Activated naive CD4-positive, alpha-beta T cell treated with anti-CD3 and anti-CD28 coated beads for 36 hours (primary cell): ENCODE measurements around the gene OSBP2. TPM values are rescaled to one million over a fixed set of nuclear protein-coding genes. Genes with fewer than 3 reads are reported as not detected.

Experiments used
- CTCF ChIA-PET: fragments of 350-600 bp; sonication (Branson Sonifier 250); formaldehyde crosslinking; loops from one replicate; lab custom pipeline; 2021; ENCODE audit warnings: antibody characterized with exemption; lab: Charles Lee
- DNase-seq: peaks from one replicate; pipeline ENCODE4 v3.0.0-alpha.2; 2020
- H3K27ac Mint-ChIP-seq: one replicate; pipeline ENCODE4 v1.8.0; 2021; ENCODE audit warnings: mild to moderate bottlenecking, mixed read lengths
- H3K27me3 Mint-ChIP-seq: one replicate; pipeline ENCODE4 v1.8.0; 2021; ENCODE audit warnings: low read depth, mixed read lengths
- H3K36me3 Mint-ChIP-seq: one replicate; pipeline ENCODE4 v1.8.0; 2021; ENCODE audit warnings: low read depth, mixed read lengths
- H3K4me1 Mint-ChIP-seq: one replicate; pipeline ENCODE4 v1.8.0; 2021; ENCODE audit warnings: low read depth, mixed read lengths
- H3K4me3 Mint-ChIP-seq: one replicate; pipeline ENCODE4 v1.8.0; 2021; ENCODE audit warnings: mild to moderate bottlenecking, moderate library complexity, mixed read lengths
- H3K9me3 Mint-ChIP-seq: one replicate; pipeline ENCODE4 v1.8.0; 2021; ENCODE audit warnings: mixed read lengths
- intact Hi-C: fragments of 100-400 bp; cut with micrococcal nuclease; formaldehyde crosslinking; loops from one replicate; pipeline ENCODE4 v1.15.1; 2023
- total RNA-seq, 2 experiments: library from RNA; stranded (reverse); gene quantifications; one replicate each; pipeline ENCODE4 v1.2.3, GENCODE V29; 2021

OSBP2 gene
- total RNA-seq, 2 experiments from 2014 or later: 0.81 to 0.89 TPM

DNA sequence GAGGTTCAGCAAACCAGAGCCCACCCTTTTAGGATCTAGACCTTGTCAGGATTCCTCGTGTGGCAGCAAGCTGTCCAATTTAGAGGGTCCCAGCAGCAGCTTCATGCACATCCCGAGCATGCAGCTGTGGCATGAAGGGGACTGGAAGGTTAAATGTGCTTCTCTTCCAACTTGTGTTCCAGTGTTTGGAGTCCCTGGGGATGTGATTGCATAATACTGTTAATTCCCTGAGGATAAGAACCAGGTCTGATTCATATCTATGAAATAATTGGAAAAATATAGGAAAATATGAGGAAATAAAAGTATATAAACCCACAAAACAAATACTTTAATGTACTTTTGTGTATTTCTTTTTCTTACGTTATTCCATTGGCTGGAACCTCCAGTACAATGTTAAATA, 143.4 kb downstream of the OSBP2 start:
- Mint-ChIP-seq H3K36me3 (no peaks in the 10 kb centered on the region), H3K4me3 (no peak overlapping the region), H3K9me3 (peaks cover 2% of the 10 kb centered on the region), H3K27ac (no peak overlapping the region), H3K4me1 (no peaks in the 10 kb centered on the region), H3K27me3 (no peaks in the 10 kb centered on the region)
- DNase-seq: no peak
- CTCF ChIA-PET: no interaction called here
- intact Hi-C loops: no loop called here

- H3K27me3 Mint-ChIP-seq: no peaks in the 10 kb centered on the region
- intact Hi-C loops: no loop called here
- no peaks in the 10 kb centered on the region for H3K36me3 Mint-ChIP-seq
- H3K4me3 Mint-ChIP-seq: no peak overlapping the region
- no peaks in the 10 kb centered on the region for H3K4me1 Mint-ChIP-seq
- no peak for DNase-seq
- H3K9me3 Mint-ChIP-seq: peaks cover 2% of the 10 kb centered on the region
- H3K27ac Mint-ChIP-seq: no peak overlapping the region
- CTCF ChIA-PET: interaction anchor here (0.6 kb wide), 1 partner anchor 207 kb away, joined by 4 read pairs; no protein-coding TSS in a partner anchor
Observed at GRCh38 chr22:30841273-30841672, 146.6 kb downstream of the OSBP2 start.

GRCh38 chr22:30843245-30843644, 148.6 kb downstream of the OSBP2 start:
- H3K4me1 Mint-ChIP-seq: no peaks in the 10 kb centered on the region
- DNase-seq: no peak
- no peaks in the 10 kb centered on the region for H3K27me3 Mint-ChIP-seq
- no peaks in the 10 kb centered on the region for H3K36me3 Mint-ChIP-seq
- peaks cover 4% of the 10 kb centered on the region for H3K9me3 Mint-ChIP-seq
- intact Hi-C loops: no loop called here
- no peak overlapping the region for H3K27ac Mint-ChIP-seq
- CTCF ChIA-PET: no interaction called here
- H3K4me3 Mint-ChIP-seq: no peak overlapping the region

DNA sequence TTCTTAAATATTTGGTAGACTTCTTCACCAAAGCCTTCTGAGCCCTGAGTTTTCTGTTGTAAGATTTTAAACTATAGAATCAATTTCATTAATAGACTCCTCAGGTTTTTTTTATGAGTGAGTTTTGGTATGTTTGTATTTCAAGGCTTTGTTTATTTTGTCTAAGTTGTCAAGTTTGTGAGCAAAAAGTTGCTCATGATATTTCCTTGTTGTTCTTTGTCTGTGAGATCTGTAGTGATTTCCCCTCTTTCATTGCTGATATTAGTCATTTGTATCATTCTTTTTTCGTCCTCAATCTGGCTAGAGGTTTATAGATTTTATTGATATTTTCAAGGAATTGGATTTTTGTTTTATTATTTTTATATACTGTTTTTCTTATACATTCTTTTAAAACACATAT, 152.9 kb downstream of the OSBP2 start:
- CTCF ChIA-PET: no interaction called here
- no peak overlapping the region for H3K27ac Mint-ChIP-seq
- H3K4me3 Mint-ChIP-seq: no peak overlapping the region
- no peaks in the 10 kb centered on the region for H3K27me3 Mint-ChIP-seq
- peaks cover 2% of the 10 kb centered on the region for H3K9me3 Mint-ChIP-seq
- intact Hi-C loops: no loop called here
- DNase-seq: no peak
- no peaks in the 10 kb centered on the region for H3K36me3 Mint-ChIP-seq
- H3K4me1 Mint-ChIP-seq: no peaks in the 10 kb centered on the region

GRCh38 chr22:30855266-30855665, 160.6 kb downstream of the OSBP2 start:
- Mint-ChIP-seq H3K4me3 (no peak overlapping the region), H3K4me1 (no peaks in the 10 kb centered on the region), H3K9me3 (peaks cover 9% of the 10 kb centered on the region), H3K27me3 (peaks cover 3% of the 10 kb centered on the region), H3K27ac (no peak overlapping the region), H3K36me3 (peaks cover 3% of the 10 kb centered on the region)
- CTCF ChIA-PET: no interaction called here
- intact Hi-C loops: no loop called here
- no peak for DNase-seq

DNA sequence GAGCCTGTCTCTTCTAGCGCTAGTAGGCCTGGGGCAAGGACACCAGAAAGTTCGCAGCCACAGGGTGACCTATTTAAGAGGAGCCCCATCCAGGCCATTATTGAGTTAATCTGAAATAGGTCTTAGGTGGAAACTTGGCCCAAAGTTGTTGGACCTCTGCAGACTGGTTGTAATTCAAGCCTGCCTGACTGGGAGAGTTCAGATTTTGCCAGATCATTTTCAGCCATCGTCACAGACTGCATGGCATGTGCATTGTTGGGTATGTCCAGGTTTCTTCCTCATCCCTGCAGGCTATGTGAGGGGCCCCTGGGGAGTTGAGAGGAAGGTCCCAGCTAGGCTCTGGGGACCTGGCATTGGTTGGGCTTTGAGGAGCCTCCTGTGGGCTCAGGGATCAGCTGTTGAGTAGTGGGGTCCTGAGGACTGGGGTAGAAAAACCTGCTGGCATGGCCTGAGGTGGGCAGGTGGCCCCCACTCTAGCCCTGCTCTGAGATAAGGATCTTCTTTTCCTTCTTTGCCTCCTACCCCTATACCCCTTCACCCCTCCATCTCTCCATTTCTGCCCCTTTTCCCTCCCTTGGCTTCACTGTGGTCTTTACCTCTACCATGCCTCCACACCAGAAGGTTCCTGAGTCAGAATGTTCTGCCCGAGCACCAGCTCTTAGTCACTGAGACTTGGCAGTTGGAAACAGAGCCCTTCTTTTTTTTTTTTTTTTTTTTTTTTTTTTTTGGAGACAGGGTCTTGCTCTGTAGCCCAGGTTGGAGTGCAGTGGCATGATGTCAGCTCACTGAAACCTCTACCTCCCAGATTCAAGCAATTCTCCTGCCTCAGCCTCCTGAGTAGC, 161.2 kb downstream of the OSBP2 start:
- intact Hi-C loops: no loop called here
- no peak overlapping the region for H3K27ac Mint-ChIP-seq
- no peak overlapping the region for H3K4me3 Mint-ChIP-seq
- peaks cover 9% of the 10 kb centered on the region for H3K9me3 Mint-ChIP-seq
- CTCF ChIA-PET: no interaction called here
- peaks cover 3% of the 10 kb centered on the region for H3K36me3 Mint-ChIP-seq
- H3K27me3 Mint-ChIP-seq: peaks cover 3% of the 10 kb centered on the region
- DNase-seq: no peak
- H3K4me1 Mint-ChIP-seq: no peaks in the 10 kb centered on the region

DNA sequence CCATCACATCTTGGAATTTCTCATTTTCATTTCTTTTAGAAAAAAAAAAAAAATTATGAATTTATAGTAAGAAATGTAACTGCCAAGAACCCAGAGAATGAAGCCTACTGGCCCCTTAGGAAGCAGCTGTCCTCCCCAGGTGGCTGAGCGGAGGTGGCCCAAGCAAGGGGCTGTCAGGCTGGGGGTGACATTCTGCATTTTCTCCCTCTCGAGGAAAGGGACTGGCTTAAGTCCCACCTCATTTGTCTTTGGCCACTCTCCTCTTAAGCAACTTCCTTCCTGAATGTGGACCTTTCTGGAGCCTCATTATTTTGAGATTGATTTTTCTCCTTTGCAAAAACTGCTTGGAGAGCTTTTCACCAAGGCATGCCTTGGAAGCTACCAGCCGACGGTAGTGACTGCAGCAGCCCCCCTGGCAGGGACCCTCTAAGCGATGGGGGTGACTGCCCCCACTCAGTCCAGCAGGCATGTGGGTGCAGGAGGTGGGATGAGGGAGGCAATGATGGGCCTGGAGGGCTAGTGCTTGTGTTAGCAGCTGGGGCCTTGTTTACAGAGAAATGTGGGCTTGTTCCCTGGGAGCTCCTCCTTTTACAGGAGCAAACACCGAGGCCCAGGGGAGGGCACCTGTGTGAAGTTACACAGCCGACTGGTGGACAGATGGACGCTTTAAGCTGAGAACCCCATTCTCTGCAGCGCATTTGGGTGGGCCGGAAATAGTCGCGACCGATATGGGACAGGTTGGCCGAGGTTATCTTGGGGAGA, 162.2 kb downstream of the OSBP2 start:
- no peak for DNase-seq
- Mint-ChIP-seq H3K27ac (no peak overlapping the region), H3K4me1 (no peaks in the 10 kb centered on the region), H3K36me3 (peaks cover 3% of the 10 kb centered on the region), H3K27me3 (peaks cover 3% of the 10 kb centered on the region), H3K4me3 (no peak overlapping the region), H3K9me3 (peaks cover 9% of the 10 kb centered on the region)
- intact Hi-C loops: no loop called here
- CTCF ChIA-PET: interaction anchor here (0.6 kb wide), 1 partner anchor 63 kb away, joined by 6 read pairs; no protein-coding TSS in a partner anchor

GRCh38 chr22:30857791-30858190, 163.1 kb downstream of the OSBP2 start:
- Mint-ChIP-seq H3K4me1 (no peaks in the 10 kb centered on the region), H3K9me3 (peaks cover 8% of the 10 kb centered on the region), H3K36me3 (peaks cover 3% of the 10 kb centered on the region), H3K27me3 (peaks cover 3% of the 10 kb centered on the region), H3K27ac (no peak overlapping the region), H3K4me3 (no peak overlapping the region)
- CTCF ChIA-PET: no interaction called here
- no peak for DNase-seq
- intact Hi-C loops: no loop called here

DNA sequence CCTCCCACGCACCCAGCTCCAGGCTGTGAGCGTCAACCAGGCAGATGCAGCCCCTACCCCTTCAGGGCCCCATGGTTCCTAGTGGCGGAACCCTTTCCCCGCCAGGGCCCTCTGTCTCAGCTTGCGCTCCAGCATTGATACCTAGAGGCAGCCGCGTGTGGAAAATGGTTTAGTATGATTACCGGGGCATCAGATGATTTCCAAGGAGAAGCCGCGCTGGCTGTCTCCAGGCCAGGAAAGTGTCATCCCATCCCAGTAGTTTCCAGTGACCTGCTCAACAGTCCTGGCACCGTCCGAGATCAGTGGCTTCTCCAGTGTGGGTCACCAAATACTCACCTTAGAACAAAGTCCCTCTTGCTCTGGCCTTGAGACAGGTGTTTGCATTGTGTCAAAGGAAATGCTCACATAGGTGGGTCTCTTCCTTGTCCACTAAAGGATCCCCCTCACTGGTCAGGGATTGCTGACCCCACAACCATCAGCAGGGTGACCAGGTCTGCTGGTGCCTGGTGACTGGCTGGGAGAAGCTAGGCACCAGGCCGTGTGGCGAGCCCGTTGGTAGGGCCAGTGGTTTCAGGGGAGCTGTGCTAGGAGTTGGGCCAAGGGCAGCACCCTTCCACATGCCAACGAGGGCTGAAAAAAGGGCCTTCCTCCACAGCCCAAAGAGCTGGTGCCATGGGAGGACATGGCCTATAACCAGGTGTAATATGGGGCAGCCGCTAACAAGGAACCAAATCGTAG, 164.5 kb downstream of the OSBP2 start:
- Mint-ChIP-seq H3K9me3 (peaks cover 4% of the 10 kb centered on the region), H3K27me3 (peaks cover 3% of the 10 kb centered on the region), H3K27ac (no peak overlapping the region), H3K36me3 (peaks cover 3% of the 10 kb centered on the region), H3K4me1 (no peaks in the 10 kb centered on the region), H3K4me3 (no peak overlapping the region)
- intact Hi-C loops: no loop called here
- DNase-seq: no peak
- CTCF ChIA-PET: no interaction called here

DNA sequence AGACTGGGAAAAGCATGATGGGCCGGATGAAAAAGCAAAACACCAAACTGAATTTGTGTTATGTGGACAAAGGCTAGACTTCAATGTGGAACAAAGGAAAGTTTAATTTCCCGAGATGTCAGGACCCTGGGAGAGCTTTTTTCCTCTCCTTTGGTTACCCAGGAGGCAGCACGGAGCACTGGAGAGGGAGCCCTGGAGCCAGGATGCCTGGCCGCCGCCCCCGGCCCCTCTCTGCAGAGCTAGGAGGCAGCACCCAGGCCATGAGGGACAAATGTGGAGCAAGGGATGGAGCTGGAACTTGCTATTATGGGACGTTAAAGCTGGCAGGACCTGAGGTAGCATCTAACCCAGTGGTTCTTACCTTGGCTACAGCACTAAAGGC, 165.0 kb downstream of the OSBP2 start:
- H3K36me3 Mint-ChIP-seq: peaks cover under 1% of the 10 kb centered on the region
- no peaks in the 10 kb centered on the region for H3K4me1 Mint-ChIP-seq
- no peak for DNase-seq
- H3K4me3 Mint-ChIP-seq: no peak overlapping the region
- H3K9me3 Mint-ChIP-seq: peaks cover 1% of the 10 kb centered on the region
- CTCF ChIA-PET: no interaction called here
- no peak overlapping the region for H3K27ac Mint-ChIP-seq
- peaks cover under 1% of the 10 kb centered on the region for H3K27me3 Mint-ChIP-seq
- intact Hi-C loops: no loop called here

GRCh38 chr22:30860176-30861105, 165.8 kb downstream of the OSBP2 start:
- Mint-ChIP-seq H3K36me3 (no peaks in the 10 kb centered on the region), H3K27me3 (no peaks in the 10 kb centered on the region), H3K4me1 (no peaks in the 10 kb centered on the region), H3K4me3 (no peak overlapping the region), H3K9me3 (no peaks in the 10 kb centered on the region), H3K27ac (no peak overlapping the region)
- no peak for DNase-seq
- CTCF ChIA-PET: no interaction called here
- intact Hi-C loops: no loop called here
